HG03432 (cell line): ENCODE measurements around the gene TSPEAR.
"Not testable (repeated sequence)": the region's sequence is repeated elsewhere in the genome, so short reads cannot be mapped to it uniquely, and the experiment has no call there.

Experiments
- ATAC-seq: cut with Tn5 transposase; IDR thresholded peaks from one replicate; pipeline ENCODE4 v1.9.1; 2021; ENCODE audit warnings: mild to moderate bottlenecking, moderate library complexity; ENCODE audit not compliant: unreplicated experiment

TSPEAR gene

DNA sequence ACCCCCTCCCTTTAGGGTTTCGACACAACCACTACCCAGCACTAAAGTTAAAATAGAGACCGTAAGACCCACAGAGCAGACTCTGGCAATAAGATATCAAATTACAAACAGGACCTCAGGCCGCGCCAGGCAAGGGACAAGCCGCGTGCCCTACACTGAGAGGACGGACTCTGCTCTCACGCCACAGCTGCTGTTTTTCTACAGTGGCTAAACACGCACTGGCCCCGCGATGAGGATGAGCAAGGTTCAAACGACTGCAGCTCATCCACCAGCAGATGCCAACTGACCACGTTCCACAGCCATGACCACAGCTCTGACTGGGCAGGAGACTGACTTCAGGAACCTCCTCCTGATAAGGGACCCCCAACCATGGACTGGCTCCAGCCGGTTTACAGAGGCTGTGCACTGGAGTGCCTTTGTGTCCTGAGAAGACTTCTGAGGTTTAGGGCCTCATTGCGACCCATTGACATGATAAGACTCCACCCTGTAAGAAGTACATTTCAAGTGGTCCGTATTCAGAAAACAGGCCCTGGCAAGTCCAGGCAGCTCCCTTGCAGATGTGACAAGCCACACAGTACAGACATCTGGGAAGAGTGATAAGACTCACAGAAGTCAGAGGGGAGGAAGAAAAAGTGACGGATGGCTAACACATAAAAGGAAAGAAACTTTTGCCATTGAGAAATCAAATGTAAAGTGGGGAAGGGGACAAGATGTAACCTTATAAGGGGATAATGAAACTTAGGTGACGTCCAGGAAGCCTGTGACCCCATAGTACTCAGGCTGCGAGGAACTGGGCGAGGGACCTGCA lies 117.6 kb downstream of the TSPEAR start:
- no peak for ATAC-seq

DNA sequence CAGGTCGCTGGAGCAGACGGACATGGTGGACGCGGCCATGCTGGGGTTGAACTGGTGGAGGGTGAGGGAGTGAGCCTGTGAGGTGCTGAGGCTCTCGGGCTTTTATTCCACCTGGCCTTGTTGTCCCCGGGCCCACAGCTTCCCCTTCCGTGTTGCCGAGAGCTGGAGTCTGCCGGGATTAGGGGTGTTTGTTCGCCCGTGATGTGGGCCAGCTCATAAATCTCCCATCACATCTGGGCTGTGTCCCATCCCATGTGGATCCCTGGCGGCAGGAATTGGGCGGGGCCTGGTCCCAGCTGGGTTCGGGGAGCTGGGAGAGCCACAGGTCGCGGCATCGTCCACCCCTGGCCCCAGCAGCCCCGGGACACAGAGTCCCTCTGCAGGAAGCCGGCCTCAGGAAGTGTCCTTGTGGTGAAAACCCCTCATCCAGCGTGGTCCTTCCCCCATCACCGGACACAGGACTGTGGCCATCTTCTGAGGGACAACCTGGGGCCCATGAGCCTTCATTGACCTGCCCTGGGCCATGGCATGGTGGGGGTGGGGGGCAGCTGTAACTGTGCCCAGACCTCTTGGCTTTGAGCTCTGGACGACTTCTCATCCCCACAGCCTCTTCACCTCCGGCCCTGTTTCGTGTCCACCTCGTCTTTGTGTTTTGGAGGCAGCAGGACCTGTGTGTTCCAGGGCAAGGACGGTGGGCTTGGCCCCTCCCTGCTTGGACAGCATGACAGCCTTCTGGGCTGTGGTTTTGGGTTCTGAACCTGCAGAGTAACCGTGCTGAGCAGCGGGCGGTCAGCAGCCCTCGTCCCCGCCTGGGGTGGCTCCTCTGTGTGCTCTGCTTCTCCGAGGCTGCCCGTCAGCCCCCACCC lies 118.7 kb downstream of the TSPEAR start, which contains the start of gene KRTAP10-6:
Gene KRTAP10-6, minus strand, starts transcription at position 60 of the 866 bp plus-strand sequence. Its CDS starts 21 bp downstream, at position 39.
- no peak for ATAC-seq

DNA sequence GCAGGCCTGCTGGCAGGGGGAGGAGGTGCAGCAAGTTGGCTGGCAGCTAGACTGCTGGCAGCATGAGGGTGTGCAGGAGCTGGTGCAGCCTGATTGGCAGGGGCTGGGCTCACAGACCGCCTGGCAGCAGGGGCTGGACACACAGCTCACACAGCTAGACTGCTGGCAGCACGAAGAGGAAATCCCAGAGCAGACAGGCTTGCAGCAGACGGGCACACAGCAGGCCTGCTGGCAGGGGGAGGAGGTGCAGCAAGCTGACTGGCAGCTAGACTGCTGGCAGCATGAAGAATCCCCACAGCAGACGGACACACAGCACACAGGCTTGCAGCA lies 119.6 kb downstream of the TSPEAR start:
- ATAC-seq: not testable (repeated sequence)

DNA sequence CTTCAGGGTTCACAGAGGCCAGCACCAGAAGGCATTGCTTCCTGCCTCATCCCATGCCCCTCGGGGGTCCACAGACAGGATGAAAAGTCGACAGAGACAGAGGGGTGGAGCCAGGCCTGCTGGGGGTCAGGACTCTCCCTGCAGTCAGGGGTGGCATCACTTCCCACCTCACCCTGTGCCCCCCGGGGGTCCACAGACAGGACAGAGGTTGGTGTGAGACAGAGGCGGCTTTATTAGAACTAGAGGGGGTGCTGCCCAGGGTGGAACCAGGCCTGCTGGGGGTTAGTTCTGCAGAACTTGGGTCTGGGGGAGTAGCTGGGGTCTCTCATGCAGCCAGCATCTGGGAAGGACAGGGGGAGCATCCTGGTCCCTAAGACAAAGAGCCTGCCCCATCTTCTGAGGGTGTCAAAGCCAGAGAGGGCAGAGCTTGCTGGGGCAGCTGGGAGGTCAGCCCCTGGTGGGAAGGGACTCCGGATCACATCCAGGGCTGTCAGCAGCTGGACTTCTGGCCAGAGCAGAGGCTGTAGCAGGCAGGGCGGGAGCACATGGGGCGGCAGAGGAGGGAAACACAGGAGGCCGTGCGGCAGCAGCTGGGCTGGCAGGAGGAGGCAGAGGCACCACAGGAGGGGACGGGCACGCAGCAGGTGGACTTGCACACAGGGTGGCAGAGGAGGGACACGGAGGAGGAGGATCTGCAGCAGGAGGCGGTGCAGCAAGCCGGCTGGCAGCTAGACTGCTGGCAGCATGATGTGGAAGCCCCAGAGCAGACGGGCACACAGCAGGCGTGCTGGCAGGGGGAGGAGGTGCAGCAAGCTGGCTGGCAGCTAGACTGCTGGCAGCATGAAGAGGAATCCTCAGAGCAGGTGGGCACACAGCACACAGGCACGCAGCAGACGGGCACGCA lies 120.2 kb downstream of the TSPEAR start:
- ATAC-seq: not testable (repeated sequence)

DNA sequence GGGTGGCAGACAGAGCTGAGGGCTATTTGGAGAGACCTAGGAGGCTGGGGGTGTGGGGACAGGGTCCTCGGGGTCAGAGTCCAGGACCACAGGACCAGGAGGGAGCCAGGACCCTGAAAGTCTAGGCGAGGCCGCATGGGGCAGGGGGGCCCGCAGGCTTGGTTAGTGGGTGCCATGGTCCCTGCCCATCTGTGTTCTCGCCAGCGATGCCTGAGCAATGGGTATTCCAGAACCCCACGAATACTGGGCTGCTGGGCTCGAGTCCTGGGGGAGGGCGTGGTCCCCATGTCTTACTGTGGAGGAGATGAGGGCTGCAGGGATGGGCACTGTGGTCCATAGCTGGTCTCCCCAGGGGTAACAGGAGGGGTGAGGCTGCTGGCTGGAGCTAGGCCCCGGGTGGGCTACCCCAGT lies 121.1 kb downstream of the TSPEAR start:
- no peak for ATAC-seq

DNA sequence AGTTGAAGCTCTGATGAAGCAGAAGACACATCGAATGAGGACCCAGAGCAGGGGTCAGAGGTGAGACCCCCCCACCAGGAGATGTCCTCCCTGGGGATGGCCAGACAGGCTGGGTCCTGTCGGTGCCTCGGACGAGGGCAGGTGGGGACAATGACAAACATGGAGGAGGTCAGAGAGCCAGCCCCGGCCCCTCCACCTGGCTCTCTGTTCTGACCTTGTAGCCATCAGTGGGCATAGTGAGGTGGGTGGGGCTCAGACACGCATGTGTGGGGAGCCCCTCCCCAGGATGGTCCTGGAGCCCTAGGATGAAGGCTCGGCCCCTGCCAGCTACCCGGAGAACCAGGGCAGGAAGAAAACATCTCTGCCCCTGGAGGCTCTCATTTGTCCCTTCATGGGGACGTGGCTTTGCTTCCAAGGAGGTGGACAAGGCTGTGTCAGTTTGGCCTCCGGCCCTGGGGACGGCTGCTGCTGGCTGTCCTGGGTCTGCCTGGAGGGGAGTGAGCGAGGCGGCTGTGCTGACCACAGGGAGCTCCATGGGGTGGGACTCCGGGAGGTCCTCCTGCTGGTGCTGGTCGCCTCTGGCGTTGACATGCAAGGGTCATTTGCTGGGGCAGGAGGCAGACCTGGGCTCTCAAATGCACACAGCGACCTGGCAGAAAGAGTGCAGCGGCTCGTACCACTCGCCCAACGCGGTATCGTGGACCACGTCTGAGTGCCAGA lies 121.6 kb downstream of the TSPEAR start:
- no peak for ATAC-seq

DNA sequence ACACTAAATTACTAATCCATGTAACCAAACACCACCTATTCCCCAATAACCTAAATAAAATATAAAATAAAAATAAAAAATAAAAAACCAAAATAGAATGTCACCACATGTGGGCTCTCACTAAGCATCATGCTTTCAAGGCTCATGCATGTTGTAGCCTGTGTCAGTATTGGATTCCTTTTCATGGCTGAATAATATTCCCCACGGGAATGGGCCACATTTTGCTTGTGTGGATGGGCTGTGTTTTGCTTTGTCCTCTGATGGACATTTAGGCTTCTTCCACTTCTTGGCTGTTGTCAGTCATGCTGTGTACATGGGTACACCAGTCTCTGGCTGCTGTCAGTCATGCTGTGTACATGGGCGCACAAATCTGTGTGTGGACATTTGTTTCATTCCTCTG lies 122.3 kb downstream of the TSPEAR start:
- ATAC-seq: no peak

DNA sequence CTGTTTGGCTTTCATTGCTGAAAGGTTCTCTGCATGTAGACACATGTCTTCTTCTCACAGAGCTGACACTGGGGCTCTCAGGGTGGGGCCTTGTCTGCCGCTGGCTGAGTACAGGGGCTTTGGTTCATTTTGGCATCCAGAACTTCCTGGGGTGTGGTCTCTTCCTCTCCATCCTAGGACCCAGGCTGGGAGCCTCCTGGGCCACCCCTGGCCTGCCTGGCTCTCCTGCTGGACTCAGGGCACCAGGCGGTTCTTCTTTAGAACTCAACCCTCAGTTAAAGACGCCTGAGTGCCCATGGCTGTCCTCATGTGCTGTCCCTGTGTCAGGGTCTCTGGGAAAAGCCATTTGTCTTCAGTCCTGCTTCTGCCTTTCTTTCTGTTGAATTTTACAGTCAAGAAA lies 125.5 kb downstream of the TSPEAR start:
- ATAC-seq: no peak

DNA sequence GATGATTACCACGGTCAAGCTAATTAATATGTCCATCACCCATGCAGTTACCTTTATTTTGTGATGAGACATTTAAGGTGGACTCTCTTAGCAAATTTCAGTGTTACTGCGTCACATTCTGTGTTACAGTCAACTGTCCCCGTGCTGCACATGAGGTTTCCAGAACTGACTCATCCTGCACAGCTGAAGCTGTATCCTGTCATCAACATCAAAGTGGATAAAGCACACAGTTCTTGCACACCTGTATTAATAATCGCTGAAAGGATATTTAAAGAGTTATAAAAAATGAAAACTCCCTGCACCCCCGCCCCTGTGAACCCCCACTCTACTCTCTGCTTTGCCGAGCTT lies 127.6 kb downstream of the TSPEAR start:
- no peak for ATAC-seq

DNA sequence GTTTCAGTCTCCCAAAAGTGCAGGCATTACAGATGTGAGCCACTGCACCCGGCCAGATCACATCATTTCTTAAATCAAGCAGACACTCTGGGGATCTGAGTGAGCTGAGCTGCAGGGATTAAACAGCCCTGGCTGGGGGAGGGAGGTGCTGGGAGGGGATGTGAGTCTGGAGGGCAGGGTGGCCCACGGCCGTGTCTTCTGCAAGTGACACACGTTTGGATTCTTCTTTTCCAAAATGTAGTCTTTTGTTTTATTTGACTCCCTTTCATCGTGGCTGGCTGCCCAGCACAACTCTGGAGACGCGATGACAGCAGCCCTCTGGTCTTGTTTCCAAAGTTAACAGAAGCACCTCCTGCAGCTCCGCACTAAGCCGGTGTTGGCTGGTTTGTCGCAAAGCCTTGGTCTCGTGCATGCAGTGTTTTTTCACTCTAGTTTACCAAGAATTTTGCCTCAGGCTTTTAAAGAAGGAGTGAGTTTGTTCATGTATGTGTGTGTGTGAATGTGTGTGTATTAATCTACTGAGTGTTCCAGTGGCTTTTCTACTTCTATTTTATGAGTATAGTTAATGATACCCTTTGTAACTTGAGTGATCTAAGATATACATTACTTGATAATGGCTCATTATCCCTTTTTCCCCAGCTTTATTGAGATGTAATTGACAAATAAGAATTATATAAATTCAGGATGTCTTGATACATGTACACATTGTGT lies 128.1 kb downstream of the TSPEAR start:
- ATAC-seq: no peak

DNA sequence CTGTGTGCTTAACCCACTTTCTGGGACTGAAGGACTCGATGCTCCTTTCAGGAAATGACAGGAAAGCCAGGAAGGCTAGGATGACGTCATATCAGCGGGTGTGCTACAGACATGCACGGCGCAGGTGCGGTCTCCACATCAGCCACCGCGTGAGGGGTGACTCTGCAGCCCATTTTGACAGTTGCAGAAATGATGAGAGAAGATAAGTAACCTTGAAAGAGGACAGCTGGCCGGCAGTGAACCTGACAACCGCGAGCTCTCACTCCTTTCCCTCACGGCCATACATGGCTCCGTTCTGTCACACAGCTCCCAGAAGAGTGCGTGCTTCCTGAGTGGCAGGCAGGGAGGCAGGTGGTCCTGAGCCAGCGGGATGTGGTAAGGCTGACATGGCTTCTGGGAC lies 129.3 kb downstream of the TSPEAR start:
- ATAC-seq: no peak

DNA sequence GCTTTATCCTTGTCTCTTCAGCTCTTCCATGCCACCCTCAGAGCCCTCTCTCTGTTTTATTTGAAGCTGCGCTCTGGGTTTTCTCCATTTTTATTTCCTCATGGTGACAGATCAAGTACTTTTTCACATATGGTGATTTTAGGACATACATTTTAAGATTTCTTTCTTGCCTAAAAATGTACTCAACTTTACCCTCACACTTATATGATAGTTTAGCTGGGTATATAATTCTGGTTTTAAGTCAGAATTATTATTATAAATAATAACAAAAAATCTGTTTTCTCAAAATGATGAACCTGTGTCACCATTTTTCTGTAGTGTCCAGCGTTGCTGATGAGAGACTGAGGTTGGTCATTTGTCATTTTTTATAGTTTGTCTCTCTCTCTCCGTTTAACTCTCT lies 130.2 kb downstream of the TSPEAR start:
- no peak for ATAC-seq

DNA sequence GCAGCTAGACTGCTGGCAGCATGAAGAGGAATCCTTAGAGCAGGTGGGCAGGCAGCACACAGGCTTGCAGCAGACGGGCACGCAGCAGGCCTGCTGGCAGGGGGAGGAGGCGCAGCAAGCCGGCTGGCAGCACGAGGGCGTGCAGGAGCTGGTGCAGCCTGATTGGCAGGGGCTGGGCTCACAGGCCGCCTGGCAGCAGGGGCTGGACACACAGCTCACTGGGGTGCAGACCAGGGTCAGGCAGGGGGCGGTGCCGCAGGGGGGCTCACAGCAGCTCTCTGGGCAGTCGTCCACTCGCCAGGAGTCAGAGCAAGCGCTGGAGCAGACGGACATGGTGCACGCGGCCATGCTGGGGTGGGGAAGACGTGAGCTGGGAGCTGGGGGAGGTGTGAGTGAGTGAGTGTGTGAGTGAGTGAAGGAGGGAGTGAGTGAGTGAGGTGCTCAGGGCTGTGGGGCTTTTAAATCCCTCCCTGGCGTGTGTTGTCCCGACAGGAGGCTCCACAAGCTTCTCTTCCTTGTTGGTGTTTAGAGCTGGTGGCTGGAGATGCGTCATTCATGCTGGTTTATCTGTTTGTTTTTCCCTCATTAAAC lies 131.0 kb downstream of the TSPEAR start, which contains the start of gene KRTAP10-5:
Gene KRTAP10-5, minus strand, starts transcription at position 374 of the 591 bp plus-strand sequence. Its CDS starts 26 bp downstream, at position 348.
- ATAC-seq: not testable (repeated sequence)

DNA sequence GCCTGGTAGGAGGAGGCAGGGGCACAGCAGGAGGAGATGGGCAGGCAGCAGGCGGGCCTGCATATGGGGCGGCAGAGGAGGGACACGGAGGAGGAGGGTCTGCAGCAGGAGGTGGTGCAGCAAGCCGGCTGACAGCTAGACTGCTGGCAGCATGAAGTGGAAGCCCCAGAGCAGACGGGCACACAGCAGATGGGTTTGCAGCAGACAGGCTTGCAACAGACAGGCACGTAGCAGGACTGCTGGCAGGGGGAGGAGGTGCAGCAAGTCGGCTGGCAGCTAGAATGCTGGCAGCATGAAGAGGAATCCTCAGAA lies 131.6 kb downstream of the TSPEAR start:
- ATAC-seq: no peak

DNA sequence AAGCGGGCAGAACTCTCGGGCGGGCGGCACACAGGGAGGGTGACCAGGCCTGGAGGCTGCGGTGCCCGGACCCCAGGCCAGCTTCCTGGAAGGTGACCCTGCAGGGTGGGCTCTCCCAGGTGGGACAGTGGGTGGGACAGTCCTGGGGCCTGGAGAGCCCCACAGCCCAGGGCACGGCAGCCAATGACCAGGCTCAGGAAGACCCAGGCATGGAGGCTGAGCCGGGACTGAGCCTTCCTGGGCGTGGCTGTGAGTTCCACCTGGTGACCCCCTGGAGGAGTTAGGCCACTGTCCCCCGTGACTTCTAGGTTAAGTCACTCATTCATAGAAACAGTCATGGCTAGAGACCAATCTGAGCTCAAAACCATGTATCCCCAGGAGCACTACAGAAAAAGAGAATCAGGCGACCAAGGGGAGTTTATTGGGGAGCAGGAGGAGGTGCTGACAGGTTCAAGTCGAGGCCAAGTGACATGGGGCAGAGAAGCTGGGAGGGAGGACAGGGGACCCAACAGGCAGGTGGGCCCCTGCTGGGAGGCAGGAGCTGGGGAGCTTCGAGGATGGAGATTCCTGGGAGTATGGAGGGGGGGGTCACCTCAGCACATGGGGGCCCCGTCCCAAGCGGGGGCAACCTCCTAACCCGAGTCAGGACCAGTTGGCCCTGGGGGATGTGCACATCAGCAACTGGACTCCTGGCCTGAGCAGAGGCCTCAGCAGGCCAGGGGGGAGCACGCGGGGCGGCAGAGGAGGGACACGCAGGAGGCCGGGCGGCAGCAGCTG lies 132.1 kb downstream of the TSPEAR start:
- no peak for ATAC-seq

DNA sequence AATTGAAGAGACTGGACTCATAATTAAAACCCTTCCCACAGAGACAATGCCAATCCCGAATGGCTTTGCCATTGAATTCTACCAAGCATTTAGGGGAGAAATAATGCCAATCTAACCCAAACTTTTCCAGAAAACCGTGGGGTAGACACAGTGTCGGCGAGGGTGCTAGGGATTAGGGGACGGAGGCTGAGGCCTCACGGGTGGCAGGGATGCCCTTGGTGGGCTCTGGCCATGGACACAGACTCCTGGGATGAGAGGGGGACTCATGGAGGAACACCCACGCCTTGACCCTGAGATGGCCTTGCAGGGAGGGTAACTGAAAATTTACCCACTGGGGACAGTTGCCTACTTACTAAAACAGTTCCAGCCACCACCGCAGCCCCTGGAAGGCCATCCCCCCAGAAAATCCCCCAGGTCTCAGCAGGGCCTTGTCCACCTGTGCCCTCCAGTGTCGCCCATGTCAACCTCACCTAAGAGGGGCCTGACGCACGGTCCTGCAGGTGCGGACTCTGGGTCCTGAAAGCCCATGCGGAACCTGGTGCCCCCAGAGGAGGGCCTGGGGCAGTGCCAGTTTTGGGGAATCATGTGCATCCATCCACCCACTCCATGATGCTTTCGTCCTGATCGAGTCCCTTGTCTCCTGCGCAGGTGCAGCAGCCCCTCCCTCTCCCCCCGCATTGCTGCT lies 132.9 kb downstream of the TSPEAR start:
- ATAC-seq: no peak

DNA sequence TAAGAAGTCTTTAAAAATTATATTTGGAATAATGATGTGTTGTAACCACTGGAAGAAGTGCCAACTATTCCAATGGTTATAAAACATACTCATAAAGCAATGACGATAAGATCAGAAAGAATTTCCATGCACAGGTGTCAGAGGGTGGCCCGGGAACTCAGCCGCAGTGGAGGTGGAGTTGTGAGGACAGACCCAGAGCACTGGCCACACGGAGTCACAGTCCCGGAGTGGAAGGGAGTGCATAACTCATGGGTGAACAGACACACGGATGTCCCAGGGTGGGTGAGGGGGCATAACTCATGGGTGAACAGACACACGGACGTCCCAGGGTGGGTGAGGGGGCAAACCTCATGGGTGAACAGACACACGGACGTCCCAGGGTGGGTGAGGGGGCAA lies 135.3 kb downstream of the TSPEAR start:
- no peak for ATAC-seq
